Cerebellar cortex (tissue), 1 donor: ENCODE data around the gene EEF2K.

Experiments
- DNase-seq: peaks from one replicate; pipeline ENCODE4 v3.0.0-alpha.2; 2015; ENCODE audit warnings: low spot score

Gene EEF2K

GRCh38 chr16:22336581-22336980 is 130.5 kb downstream of the EEF2K start:
- DNase-seq: no peak

- no peak for DNase-seq
Measured at GRCh38 chr16:22337045-22337444, 131.0 kb downstream of the EEF2K start.

GRCh38 chr16:22337849-22338635 is 132.0 kb downstream of the EEF2K start:
- DNase-seq: no peak
